Endothelial cell (in vitro differentiated cells): ENCODE data around the gene NCAM1. TPM values are rescaled to one million over a fixed set of nuclear protein-coding genes. Genes with fewer than 3 reads are reported as not detected.

Source experiments
- DNase-seq: peaks from one replicate; pipeline ENCODE4 v3.0.0; 2021; ENCODE audit warnings: low spot score
- H3K27ac Mint-ChIP-seq: one replicate; pipeline ENCODE4 v1.8.0; 2021; ENCODE audit warnings: mixed read lengths, inconsistent platforms; ENCODE audit not compliant: unreplicated experiment
- H3K27me3 Mint-ChIP-seq: one replicate; pipeline ENCODE4 v1.8.0; 2021; ENCODE audit warnings: mild to moderate bottlenecking, moderate library complexity, mixed read lengths, inconsistent platforms; ENCODE audit not compliant: unreplicated experiment
- H3K36me3 Mint-ChIP-seq: one replicate; pipeline ENCODE4 v1.8.0; 2021; ENCODE audit warnings: mild to moderate bottlenecking, low read depth, mixed read lengths, inconsistent platforms; ENCODE audit not compliant: unreplicated experiment
- H3K4me1 Mint-ChIP-seq: one replicate; pipeline ENCODE4 v1.8.0; 2021; ENCODE audit warnings: mild to moderate bottlenecking, mixed read lengths, inconsistent platforms; ENCODE audit not compliant: unreplicated experiment
- H3K4me3 Mint-ChIP-seq: one replicate; pipeline ENCODE4 v1.8.0; 2021; ENCODE audit warnings: mild to moderate bottlenecking, mixed read lengths, inconsistent platforms; ENCODE audit not compliant: unreplicated experiment
- H3K9me3 Mint-ChIP-seq: one replicate; pipeline ENCODE4 v1.8.0; 2021; ENCODE audit warnings: mixed read lengths, inconsistent platforms; ENCODE audit not compliant: unreplicated experiment
- total RNA-seq: library from RNA; stranded (reverse); fragmentation: NEBNext Ultra II Directional; extraction: Animal tissue kit (Norgen Biotek cat#: 25700); gene quantifications from one replicate; pipeline ENCODE4 v1.2.1, GENCODE V29; 2021; ENCODE audit not compliant: unreplicated experiment
- TF ChIP-seq, protein P1 (sequence below): fragments of 200-600 bp; sonication (generic); IDR thresholded peaks from one replicate; pipeline ENCODE4 v1.5.0; 2021; ENCODE audit warnings: antibody characterized with exemption; ENCODE audit not compliant: unreplicated experiment

Gene NCAM1
- total RNA-seq, 1 donor from 2014 or later, result 21.9 TPM

DNA sequence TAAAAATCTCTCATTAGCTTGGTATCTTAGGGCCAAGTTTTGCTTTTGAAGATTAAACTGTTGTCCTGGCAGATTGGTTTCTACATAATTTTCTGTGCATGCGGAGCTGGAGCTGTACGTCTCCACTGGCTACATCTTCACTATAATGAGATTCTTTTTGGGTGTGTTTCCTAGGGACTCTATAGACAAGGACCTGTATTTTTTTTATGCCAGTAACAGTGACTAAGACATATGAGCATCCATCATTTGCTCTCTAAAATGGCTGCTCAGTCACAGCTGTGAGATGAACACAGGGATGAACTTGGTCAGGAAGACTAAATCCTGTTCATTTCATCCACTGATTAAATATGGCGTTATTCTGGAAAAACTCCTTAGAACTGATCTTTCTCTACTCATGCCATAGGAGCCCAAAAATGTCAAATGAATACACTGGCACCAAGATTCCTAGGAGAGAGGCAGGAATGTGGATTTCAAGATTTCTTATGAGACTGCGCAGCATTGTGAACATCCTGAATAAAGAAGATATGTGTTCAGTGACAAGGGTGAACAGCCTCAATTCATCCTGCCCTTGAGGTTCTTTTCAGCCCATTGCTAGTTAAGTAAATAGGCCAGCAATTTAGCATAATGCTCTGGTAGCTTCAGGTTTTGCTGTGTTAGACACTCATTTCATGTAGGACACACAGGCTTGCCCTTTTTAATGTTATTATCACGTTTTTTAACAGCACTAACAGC, 168.2 kb downstream of the NCAM1 start:
- H3K4me1 Mint-ChIP-seq, result peaks cover 5% of the 10 kb centered on the region
- TF ChIP-seq, protein P1, sequence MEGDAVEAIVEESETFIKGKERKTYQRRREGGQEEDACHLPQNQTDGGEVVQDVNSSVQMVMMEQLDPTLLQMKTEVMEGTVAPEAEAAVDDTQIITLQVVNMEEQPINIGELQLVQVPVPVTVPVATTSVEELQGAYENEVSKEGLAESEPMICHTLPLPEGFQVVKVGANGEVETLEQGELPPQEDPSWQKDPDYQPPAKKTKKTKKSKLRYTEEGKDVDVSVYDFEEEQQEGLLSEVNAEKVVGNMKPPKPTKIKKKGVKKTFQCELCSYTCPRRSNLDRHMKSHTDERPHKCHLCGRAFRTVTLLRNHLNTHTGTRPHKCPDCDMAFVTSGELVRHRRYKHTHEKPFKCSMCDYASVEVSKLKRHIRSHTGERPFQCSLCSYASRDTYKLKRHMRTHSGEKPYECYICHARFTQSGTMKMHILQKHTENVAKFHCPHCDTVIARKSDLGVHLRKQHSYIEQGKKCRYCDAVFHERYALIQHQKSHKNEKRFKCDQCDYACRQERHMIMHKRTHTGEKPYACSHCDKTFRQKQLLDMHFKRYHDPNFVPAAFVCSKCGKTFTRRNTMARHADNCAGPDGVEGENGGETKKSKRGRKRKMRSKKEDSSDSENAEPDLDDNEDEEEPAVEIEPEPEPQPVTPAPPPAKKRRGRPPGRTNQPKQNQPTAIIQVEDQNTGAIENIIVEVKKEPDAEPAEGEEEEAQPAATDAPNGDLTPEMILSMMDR, result no peak
- H3K27me3 Mint-ChIP-seq, result no peaks in the 10 kb centered on the region
- no peak for DNase-seq
- H3K9me3 Mint-ChIP-seq, result no peaks in the 10 kb centered on the region
- H3K27ac Mint-ChIP-seq, result no peak overlapping the region
- H3K4me3 Mint-ChIP-seq, result no peak overlapping the region
- H3K36me3 Mint-ChIP-seq, result no peaks in the 10 kb centered on the region

DNA sequence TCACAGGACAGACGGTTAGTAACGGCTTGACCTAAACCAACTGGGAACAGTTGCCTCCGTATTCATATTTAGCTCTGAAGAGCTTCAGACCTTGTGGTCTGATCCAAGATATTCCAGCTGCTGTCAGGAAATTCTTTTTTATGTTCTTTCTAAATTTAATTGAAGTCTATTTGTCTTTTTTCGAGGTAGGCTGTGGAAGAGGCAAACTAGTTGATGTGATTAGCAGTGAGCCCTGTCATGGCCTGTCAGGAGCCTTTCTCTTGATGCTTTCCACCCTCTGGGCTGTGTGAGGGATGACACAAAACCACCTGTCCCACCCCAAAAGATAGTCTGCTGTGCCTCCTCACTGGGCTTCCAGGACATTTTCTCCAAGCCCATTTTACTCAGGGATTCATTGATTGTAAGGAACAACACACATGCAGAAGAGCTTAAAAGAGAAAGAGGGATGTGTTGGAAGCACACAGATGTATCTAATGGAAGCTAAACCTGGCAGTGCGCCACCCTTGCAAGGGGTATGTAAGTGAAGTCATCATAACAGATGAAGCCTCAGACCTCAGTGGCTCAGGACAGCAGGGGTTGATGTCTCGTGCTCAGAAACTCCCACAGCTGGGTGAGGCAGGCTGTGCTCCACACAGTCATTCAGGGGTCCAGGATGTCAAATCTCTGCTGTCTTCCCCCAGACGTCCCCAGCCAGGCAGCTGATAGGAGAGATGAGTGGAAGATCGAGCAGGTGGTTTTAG, 170.0 kb downstream of the NCAM1 start:
- no peaks in the 10 kb centered on the region for H3K36me3 Mint-ChIP-seq
- H3K4me3 Mint-ChIP-seq, result no peak overlapping the region
- DNase-seq, result no peak
- TF ChIP-seq, protein P1, result no peak
- H3K4me1 Mint-ChIP-seq, result peaks cover 9% of the 10 kb centered on the region
- no peak overlapping the region for H3K27ac Mint-ChIP-seq
- H3K27me3 Mint-ChIP-seq, result no peaks in the 10 kb centered on the region
- H3K9me3 Mint-ChIP-seq, result no peaks in the 10 kb centered on the region

DNA sequence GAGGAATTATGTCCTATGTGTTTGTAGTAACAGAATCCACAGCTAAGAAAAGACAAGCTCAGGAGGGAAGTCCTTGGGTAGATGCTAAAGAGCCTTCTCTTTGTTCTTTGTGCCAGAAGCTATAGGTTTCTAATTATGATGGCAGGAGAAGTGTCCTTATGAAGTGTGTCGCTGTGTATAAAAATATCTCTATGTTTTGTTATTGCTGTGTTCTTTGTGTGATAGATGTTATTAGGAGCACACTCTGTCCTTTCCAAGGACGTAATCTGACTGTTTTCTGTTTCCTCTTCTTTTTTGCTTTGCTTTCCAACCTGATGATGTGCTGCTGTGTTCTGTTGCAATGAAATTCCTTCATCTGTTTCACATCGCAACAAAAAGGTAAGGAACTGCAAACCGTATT, 171.9 kb downstream of the NCAM1 start:
- H3K4me1 Mint-ChIP-seq, result peaks cover 19% of the 10 kb centered on the region
- H3K9me3 Mint-ChIP-seq, result no peaks in the 10 kb centered on the region

DNA sequence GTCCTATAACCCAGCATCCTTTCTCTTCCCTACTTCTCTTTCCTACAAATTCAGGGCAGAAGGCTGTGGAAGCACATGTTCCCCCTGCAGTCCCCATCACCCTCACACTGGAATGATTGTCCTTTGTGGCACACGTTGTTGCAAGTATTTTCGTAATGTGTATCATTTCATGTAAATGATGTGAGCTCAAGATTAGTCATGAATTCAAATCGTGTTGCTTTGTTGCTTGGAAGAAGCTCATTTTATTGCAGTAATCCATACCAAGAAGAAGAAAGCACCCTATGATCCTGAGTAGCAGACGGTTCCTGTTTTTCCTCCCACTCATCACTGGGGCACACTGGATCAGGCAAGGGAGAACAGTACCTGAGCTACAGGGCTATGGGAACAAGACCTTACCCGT, 173.4 kb downstream of the NCAM1 start:
- Mint-ChIP-seq H3K9me3 (no peaks in the 10 kb centered on the region), H3K27ac (no peak overlapping the region), H3K4me3 (no peak overlapping the region), H3K27me3 (no peaks in the 10 kb centered on the region), H3K36me3 (no peaks in the 10 kb centered on the region), H3K4me1 (peaks cover 28% of the 10 kb centered on the region)
- TF ChIP-seq, protein P1, result no peak
- no peak for DNase-seq

More for the DNA sequence above, 171.9 kb downstream of the NCAM1 start:
- no peaks in the 10 kb centered on the region for H3K27me3 Mint-ChIP-seq
- no peaks in the 10 kb centered on the region for H3K36me3 Mint-ChIP-seq
- DNase-seq, result no peak
- H3K27ac Mint-ChIP-seq, result no peak overlapping the region
- TF ChIP-seq, protein P1, result no peak
- no peak overlapping the region for H3K4me3 Mint-ChIP-seq
